GM04504 (cell line): ENCODE data around the gene CACNA2D3.

Experiments used
- DNase-seq: peaks from one replicate; pipeline ENCODE4 v3.0.0-alpha.2; 2012; ENCODE audit warnings: low read depth

CACNA2D3 gene

GRCh38 chr3:54918516-54918915 is 796.2 kb downstream of the CACNA2D3 start:
- no peak for DNase-seq

GRCh38 chr3:54928046-54928770 is 805.9 kb downstream of the CACNA2D3 start, which contains the start of gene LRTM1:
Gene LRTM1, minus strand, starts transcription at chr3:54928059. Its CDS starts 148 bp downstream, at chr3:54927911.
- DNase-seq, result no peak

GRCh38 chr3:54931182-54931581 is 808.8 kb downstream of the CACNA2D3 start:
- no peak for DNase-seq

GRCh38 chr3:54932606-54933005 is 810.3 kb downstream of the CACNA2D3 start:
- no peak for DNase-seq

- DNase-seq, result no peak
These were observed 813.5 kb downstream of the CACNA2D3 start for GRCh38 chr3:54935869-54936268.

GRCh38 chr3:54936561-54936960 is 814.2 kb downstream of the CACNA2D3 start:
- DNase-seq, result no peak

- no peak for DNase-seq
These were observed 817.4 kb downstream of the CACNA2D3 start for GRCh38 chr3:54939557-54940300.

- DNase-seq, result no peak
These were observed 818.6 kb downstream of the CACNA2D3 start for GRCh38 chr3:54940971-54941370.

GRCh38 chr3:54941690-54942362 is 819.5 kb downstream of the CACNA2D3 start:
- DNase-seq, result no peak

- DNase-seq, result no peak
These were observed 827.2 kb downstream of the CACNA2D3 start for GRCh38 chr3:54949491-54950044.

- DNase-seq, result no peak
These were observed 828.1 kb downstream of the CACNA2D3 start for GRCh38 chr3:54950391-54951003.

- peak; percentile 87 for DNase-seq
These were observed 829.1 kb downstream of the CACNA2D3 start for GRCh38 chr3:54951405-54951804.

GRCh38 chr3:54954022-54954421 is 831.7 kb downstream of the CACNA2D3 start:
- peak; percentile 90 for DNase-seq

GRCh38 chr3:54954521-54954920 is 832.2 kb downstream of the CACNA2D3 start:
- DNase-seq, result no peak

- no peak for DNase-seq
These were observed 833.1 kb downstream of the CACNA2D3 start for GRCh38 chr3:54955496-54955895.

- DNase-seq, result no peak
These were observed 833.6 kb downstream of the CACNA2D3 start for GRCh38 chr3:54955941-54956340.

GRCh38 chr3:54957711-54958110 is 835.4 kb downstream of the CACNA2D3 start:
- DNase-seq, result no peak

- DNase-seq, result no peak
These were observed 837.7 kb downstream of the CACNA2D3 start for GRCh38 chr3:54960082-54960481.

- no peak for DNase-seq
These were observed 838.3 kb downstream of the CACNA2D3 start for GRCh38 chr3:54960701-54961100.

- no peak for DNase-seq
These were observed 839.8 kb downstream of the CACNA2D3 start for GRCh38 chr3:54962200-54962599.

- DNase-seq, result no peak
These were observed 841.3 kb downstream of the CACNA2D3 start for GRCh38 chr3:54963641-54964040.

- DNase-seq, result no peak
These were observed 841.7 kb downstream of the CACNA2D3 start for GRCh38 chr3:54964081-54964480.
